SK-N-SH treated with all-trans-retinoic acid at 6 μM for 48 hours (cell line): ENCODE results near the gene SCYGR4.
"Not testable (repeated sequence)": the region's sequence is repeated elsewhere in the genome, so short reads cannot be mapped to it uniquely, and the experiment has no call there.

Source experiments
- GLIS3 ChIP-seq: fragments of 250-450 bp; sonication (Bioruptor Pico); IDR thresholded peaks from 2 replicates; pipeline ENCODE4 v1.5.0; 2020; ENCODE audit warnings: mild to moderate bottlenecking, moderate library complexity
- RARB ChIP-seq: fragments of 250-450 bp; sonication (Bioruptor Pico); IDR thresholded peaks from 2 replicates; pipeline ENCODE4 v1.8.0; 2021; ENCODE audit warnings: mild to moderate bottlenecking, moderate library complexity
- TCF4 ChIP-seq: fragments of 250-450 bp; sonication (Bioruptor Pico); IDR thresholded peaks from 2 replicates; pipeline ENCODE4 v1.8.0; 2021; ENCODE audit warnings: mild to moderate bottlenecking, moderate library complexity, borderline replicate concordance
- TOX ChIP-seq: fragments of 250-450 bp; sonication (Bioruptor Pico); IDR thresholded peaks from 2 replicates; pipeline ENCODE4 v1.8.0; 2021; ENCODE audit warnings: mild to moderate bottlenecking, moderate library complexity, borderline replicate concordance
- ZFP3 ChIP-seq: fragments of 250-450 bp; sonication (Bioruptor Pico); IDR thresholded peaks from 2 replicates; pipeline ENCODE4 v1.5.0; 2020; ENCODE audit warnings: mild to moderate bottlenecking, moderate library complexity
- ZFP30 ChIP-seq: fragments of 450-650 bp; formaldehyde crosslinking; IDR thresholded peaks from 2 replicates; pipeline ENCODE4 v1.5.0; 2022; ENCODE audit warnings: mild to moderate bottlenecking, moderate library complexity

- TF ChIP-seq RARB (CRISPR knock-in tag); GLIS3 (CRISPR knock-in tag); TCF4; TOX; ZFP3; ZFP30 (CRISPR knock-in tag): not testable (repeated sequence)
Observed at GRCh38 chr2:227598835-227599503, 18.3 kb upstream of the SCYGR4 start, which contains the start of gene SCYGR2.
